K562 (cell line): ENCODE results near the gene VPREB3. TPM values are rescaled to one million over a fixed set of nuclear protein-coding genes. Genes with fewer than 3 reads are reported as not detected.

Experiments
- ATAC-seq: fragments of 200-7000 bp; cut with Tn5 transposase; 3 replicates; pipeline ENCODE4 v1.9.1; 2020; ENCODE audit warnings: moderate library complexity
- BruUV-seq: library from RNA; stranded (reverse); fragments of 400-500 nt; replicated peaks from 2 replicates; lab custom pipeline; 2021; lab: Mats Ljungman, UMichigan
- CTCF ChIA-PET: fragments of 300-600 bp; formaldehyde crosslinking; extraction: SDS; loops from one replicate; lab custom pipeline; 2021; ENCODE audit warnings: low intra/inter-chr PET ratio; lab: Yijun Ruan, JAX
- POLR2A ChIA-PET: fragments of 300-600, 350-650 bp; sonication (Branson Sonifier 250); formaldehyde crosslinking; extraction: SDS; loops from one replicate; lab custom pipeline; 2021; ENCODE audit warnings: antibody characterized with exemption, inconsistent platforms; lab: Yijun Ruan, JAX
- DNase-seq, 4 experiments: peaks; one replicate each; pipeline versions ENCODE4 v3.0.0 to v3.0.0-alpha.2; 2011 to 2018; ENCODE audit warnings: low spot score in 3 of 4, mixed read lengths in 3 of 4; ENCODE audit errors: extremely low read depth in 1 of 4
- FAIRE-seq: peaks from 2 replicates; lab custom pipeline; 2011; peaks lifted over from hg19 to GRCh38; lab: Jason Lieb, UNC
- H2AFZ ChIP-seq: 2 replicates; pipeline ENCODE4 v1.6.0; 2011; ENCODE audit warnings: low read depth, low read length, control low read depth, inconsistent platforms
- H3K27ac ChIP-seq: fragments of 200-600 bp; 3 replicates; pipeline ENCODE4 v1.8.0; 2011; ENCODE audit warnings: low read depth, mild to moderate bottlenecking, control low read depth, inconsistent platforms, low read length, moderate library complexity, mixed read lengths; ENCODE audit errors: extremely low read depth
- H3K27me3 ChIP-seq, 2 experiments: fragments of 300-600 bp in 1 of 2; 2 replicates in 1 of 2; 3 replicates in 1 of 2; pipeline versions ENCODE4 v1.6.0 to v1.8.0; 2011; ENCODE audit warnings: inconsistent platforms in 2 of 2, low read length in 2 of 2, mild to moderate bottlenecking in 1 of 2, mixed read lengths in 1 of 2, moderate library complexity in 1 of 2; ENCODE audit not compliant: control insufficient read depth in 2 of 2, insufficient read depth in 2 of 2
- H3K36me3 ChIP-seq: fragments of 300-600 bp; 3 replicates; pipeline ENCODE4 v1.8.0; 2011; ENCODE audit warnings: mild to moderate bottlenecking, low read length, inconsistent platforms; ENCODE audit not compliant: control insufficient read depth, insufficient read depth
- H3K4me1 ChIP-seq, 2 experiments: fragments of 200-600 bp in 1 of 2; replicated peaks in 1 of 2; 2 replicates in 1 of 2; 3 replicates in 1 of 2; pipeline versions ENCODE4 v1.5.1 to v1.8.0; 2011; ENCODE audit warnings: inconsistent platforms in 2 of 2, low read length in 2 of 2, mild to moderate bottlenecking in 1 of 2, mixed read lengths in 1 of 2, moderate library complexity in 1 of 2; ENCODE audit not compliant: control insufficient read depth in 2 of 2, insufficient read depth in 2 of 2
- H3K4me2 ChIP-seq: 2 replicates; pipeline ENCODE4 v1.6.1; 2011; ENCODE audit warnings: low read length, control low read depth, inconsistent platforms, mixed read lengths; ENCODE audit not compliant: insufficient read depth
- H3K4me3 ChIP-seq: fragments of 200-600 bp; sonication (generic), shearing (Covaris generic); 2 replicates; pipeline ENCODE4 v1.5.1; 2016; ENCODE audit warnings: control low read depth, inconsistent platforms
- H3K79me2 ChIP-seq: fragments of 200-600 bp; 3 replicates; pipeline ENCODE4 v1.8.0; 2011; ENCODE audit warnings: low read length, inconsistent platforms; ENCODE audit not compliant: control insufficient read depth, insufficient read depth
- H3K9ac ChIP-seq, 2 experiments: 2 replicates each; pipeline versions ENCODE4 v1.6.0 to v1.6.1; 2011; ENCODE audit warnings: low read depth in 2 of 2, low read length in 2 of 2, control low read depth in 1 of 2, inconsistent platforms in 1 of 2, mild to moderate bottlenecking in 1 of 2, mixed read lengths in 1 of 2; ENCODE audit not compliant: insufficient read depth in 1 of 2
- H3K9me1 ChIP-seq: one replicate; pipeline ENCODE4 v1.6.0; 2011; ENCODE audit warnings: inconsistent platforms, mild to moderate bottlenecking, low read length, moderate library complexity; ENCODE audit not compliant: control insufficient read depth, insufficient read depth
- H3K9me3 ChIP-seq: replicated peaks from 2 replicates; pipeline ENCODE4 v1.5.1; 2011; ENCODE audit warnings: low read depth, low read length, inconsistent platforms; ENCODE audit not compliant: control insufficient read depth, insufficient read depth
- H4K20me1 ChIP-seq: replicated peaks from 2 replicates; pipeline ENCODE4 v1.6.1; 2011; ENCODE audit warnings: low read length, inconsistent platforms, mixed read lengths; ENCODE audit not compliant: control insufficient read depth, insufficient read depth
- UBTF ChIP-seq, 2 experiments: IDR thresholded peaks; 2 replicates each; pipeline ENCODE4 v1.6.1; 2012; ENCODE audit warnings: improper control_type of control experiment in 2 of 2, low read depth in 2 of 2, low read length in 2 of 2, borderline replicate concordance in 1 of 2
- ZBTB33 ChIP-seq: sonication (generic); formaldehyde crosslinking; IDR thresholded peaks from 2 replicates; pipeline ENCODE4 v1.8.1; 2023; ENCODE audit warnings: mild to moderate bottlenecking, missing genetic modification reagents
- WGBS: fragments of 100-300 bp; shearing (Covaris generic); methylation state at CpG from one replicate; pipeline ENCODE4 v1.1.6; 2016; ENCODE audit warnings: low coverage, mixed read lengths; ENCODE audit not compliant: insufficient coverage; ENCODE audit errors: missing lambda C conversion rate; 5-methylcytosine and 5-hydroxymethylcytosine counted together
- in situ Hi-C: fragments of 300-500 bp; cut with MboI; formaldehyde crosslinking; loops from 4 replicates; pipeline ENCODE4 v1.15.0; 2018; ENCODE audit warnings: inconsistent platforms, mixed read lengths
- intact Hi-C: fragments of 100-400 bp; cut with micrococcal nuclease; formaldehyde crosslinking; loops from 2 replicates; pipeline ENCODE4 v1.14.2; 2022
- polyA plus RNA-seq, 8 experiments: library from polyadenylated mRNA; depleted of rRNA in 4 of 8; stranded (reverse) in 5 of 8; unstranded in 3 of 8; fragments of >200 nt; fragmentation: Nextera tagmentation in 2 of 8; fragmentation: Illumina TruSeq in 1 of 8; extraction: Ambion mirVana in 2 of 8; extraction: Trizol in 1 of 8; gene quantifications; 2 replicates each; pipeline versions ENCODE4 v1.2.1 to v1.2.3, GENCODE V29; 2011 to 2014; ENCODE audit warnings: inconsistent platforms in 1 of 8, missing spikeins in 1 of 8
- total RNA-seq, 7 experiments: library from RNA; depleted of rRNA in 6 of 7; stranded (reverse); fragments of >200 nt in 6 of 7; fragmentation: Illumina TruSeq in 2 of 7; extraction: Trizol in 2 of 7; gene quantifications; 2 replicates each; pipeline versions ENCODE4 v1.2.1 to v1.2.3, GENCODE V29; 2011 to 2021; ENCODE audit warnings: low replicate concordance in 1 of 7

VPREB3 gene
- total and polyA plus RNA-seq, 9 of the 15 experiments (the other 6 are each of a cell fraction or from before 2014, with no cell fraction given) = 0.14 to 0.71 (median 0.20) TPM; not detected in 6

- ChIA-PET CTCF (no interaction called here), POLR2A (no interaction called here)
- no peak for FAIRE-seq
- no peak for DNase-seq
- H4K20me1 ChIP-seq = 0 out of 2 replicates have a peak, but pooled peaks cover 4% of the 10 kb centered on the region
- no peaks in the 10 kb centered on the region for H3K9me3 ChIP-seq
- H3K27ac ChIP-seq = no peak overlapping the region
- H2AFZ ChIP-seq = no peak overlapping the region
- no TSS peak for BruUV-seq
- WGBS = 93% methylated on average over 8 of the region's 8 CpGs
- no peaks in the 10 kb centered on the region for H3K9me1 ChIP-seq
- no peak overlapping the region for H3K9ac ChIP-seq
- peaks cover 33% of the 10 kb centered on the region for H3K79me2 ChIP-seq
- intact Hi-C loops (no loop called here), in situ Hi-C loops (no loop called here)
- TF ChIP-seq ZBTB33 (peak; percentile 89; the same call in 1 of the 2 replicates), UBTF (IDR thresholded peaks at IDR 0.05; ENCODE audit: borderline replicate concordance in 1 of 2, low read depth in 2 of 2, low read length in 2 of 2) (no peak)
- no peak for ATAC-seq
- H3K36me3 ChIP-seq = peaks cover 62% of the 10 kb centered on the region
- H3K27me3 ChIP-seq = no peaks in the 10 kb centered on the region
- H3K4me3 ChIP-seq = no peak overlapping the region
- H3K4me1 ChIP-seq = peaks cover 4% of the 10 kb centered on the region in 2 experiments; a peak in 1 of 5 replicates
- H3K4me2 ChIP-seq = no peak overlapping the region
Observed at GRCh38 chr22:23793326-23793725, 39.1 kb upstream of the VPREB3 start.
